GM12878 (cell line): ENCODE results near the gene AGAP1.

Experiments used
- ASH2L ChIP-seq: fragments of 300-600, 200-600 bp; sonication (generic); IDR thresholded peaks from 2 replicates; pipeline ENCODE4 v1.6.1; 2017; ENCODE audit warnings: low read depth, mild to moderate bottlenecking, borderline replicate concordance
- CTCF ChIP-seq, 3 experiments: IDR thresholded peaks in 2 of 3; conservative IDR thresholded peaks in 1 of 3; 2 replicates each; pipeline ENCODE4 v1.5.1; 2011; ENCODE audit warnings: low read depth in 3 of 3, low read length in 3 of 3, mild to moderate bottlenecking in 3 of 3, control low read depth in 2 of 3, moderate library complexity in 2 of 3, inconsistent platforms in 1 of 3, mixed read lengths in 1 of 3; ENCODE audit not compliant: control insufficient read depth in 2 of 3, insufficient read depth in 1 of 3; ENCODE audit errors: extremely low read depth in 1 of 3
- EP300 ChIP-seq, 2 experiments: fragments of 150-350 bp in 1 of 2; IDR thresholded peaks; 2 replicates each; pipeline ENCODE4 v1.6.1; 2011 to 2012; ENCODE audit warnings: low read depth in 2 of 2, low read length in 2 of 2, borderline replicate concordance in 1 of 2, improper control_type of control experiment in 1 of 2, inconsistent platforms in 1 of 2; ENCODE audit not compliant: control insufficient read depth in 1 of 2
- GABPA ChIP-seq: IDR thresholded peaks from 2 replicates; pipeline ENCODE4 v1.6.1; 2014; ENCODE audit warnings: antibody characterized with exemption, low read depth, mild to moderate bottlenecking, inconsistent platforms
- MAX ChIP-seq: IDR thresholded peaks from 2 replicates; pipeline ENCODE4 v1.6.1; 2012; ENCODE audit warnings: low read depth, low read length, improper control_type of control experiment
- MXI1 ChIP-seq: fragments of 150-350 bp; IDR thresholded peaks from 2 replicates; pipeline ENCODE4 v1.6.1; 2011; ENCODE audit warnings: low read depth, mild to moderate bottlenecking, inconsistent platforms, low read length, improper control_type of control experiment
- POLR2A ChIP-seq: IDR thresholded peaks from 2 replicates; pipeline ENCODE4 v1.6.1; 2011; ENCODE audit warnings: low read depth, mild to moderate bottlenecking, low read length
- REST ChIP-seq: IDR thresholded peaks from 2 replicates; pipeline ENCODE4 v1.6.1; 2012; ENCODE audit warnings: mild to moderate bottlenecking, low read depth, low read length
- SIX5 ChIP-seq: IDR thresholded peaks from 2 replicates; pipeline ENCODE4 v1.6.1; 2011; ENCODE audit warnings: mild to moderate bottlenecking, low read depth, low read length, moderate library complexity; ENCODE audit not compliant: severe bottlenecking
- SREBF1 ChIP-seq: IDR thresholded peaks from 2 replicates; pipeline ENCODE4 v1.6.1; 2012; ENCODE audit warnings: mild to moderate bottlenecking, low read length
- YY1 ChIP-seq: IDR thresholded peaks from 2 replicates; pipeline ENCODE4 v1.6.1; 2011; ENCODE audit warnings: low read depth, mild to moderate bottlenecking, low read length
- ZNF24 ChIP-seq: fragments of 450-650 bp; IDR thresholded peaks from 2 replicates; pipeline ENCODE4 v1.6.1; 2017; ENCODE audit warnings: antibody characterized with exemption, mild to moderate bottlenecking

- TF ChIP-seq EP300 (IDR thresholded peaks at IDR 0.05; ENCODE audit: borderline replicate concordance in 1 of 2, control insufficient read depth in 1 of 2, low read depth in 2 of 2, low read length in 2 of 2) (no peak), YY1 (no peak), MAX (no peak), REST (no peak), CTCF (IDR thresholded peaks at IDR 0.05 in 2 of 3, conservative IDR thresholded peaks at IDR 0.05 in 1 of 3; ENCODE audit: control insufficient read depth in 2 of 3, extremely low read depth in 1 of 3, insufficient read depth in 1 of 3, low read depth in 3 of 3, low read length in 3 of 3) (no peak), ZNF24 (no peak), POLR2A (no peak), GABPA (no peak), MXI1 (no peak), SREBF1 (no peak), ASH2L (no peak), SIX5 (no peak)
Measured at GRCh38 chr2:235728800-235729556, 235.1 kb downstream of the AGAP1 start.
